Measurements from ENCODE around the gene GP1BB. TPM values are rescaled to one million over a fixed set of nuclear protein-coding genes. Genes with fewer than 3 reads are reported as not detected.
"Not testable (repeated sequence)": the region's sequence is repeated elsewhere in the genome, so short reads cannot be mapped to it uniquely, and the experiment has no call there.

Gene GP1BB
- total and polyA plus RNA-seq, 2 donors = 1.6 to 2.2 TPM

DNA sequence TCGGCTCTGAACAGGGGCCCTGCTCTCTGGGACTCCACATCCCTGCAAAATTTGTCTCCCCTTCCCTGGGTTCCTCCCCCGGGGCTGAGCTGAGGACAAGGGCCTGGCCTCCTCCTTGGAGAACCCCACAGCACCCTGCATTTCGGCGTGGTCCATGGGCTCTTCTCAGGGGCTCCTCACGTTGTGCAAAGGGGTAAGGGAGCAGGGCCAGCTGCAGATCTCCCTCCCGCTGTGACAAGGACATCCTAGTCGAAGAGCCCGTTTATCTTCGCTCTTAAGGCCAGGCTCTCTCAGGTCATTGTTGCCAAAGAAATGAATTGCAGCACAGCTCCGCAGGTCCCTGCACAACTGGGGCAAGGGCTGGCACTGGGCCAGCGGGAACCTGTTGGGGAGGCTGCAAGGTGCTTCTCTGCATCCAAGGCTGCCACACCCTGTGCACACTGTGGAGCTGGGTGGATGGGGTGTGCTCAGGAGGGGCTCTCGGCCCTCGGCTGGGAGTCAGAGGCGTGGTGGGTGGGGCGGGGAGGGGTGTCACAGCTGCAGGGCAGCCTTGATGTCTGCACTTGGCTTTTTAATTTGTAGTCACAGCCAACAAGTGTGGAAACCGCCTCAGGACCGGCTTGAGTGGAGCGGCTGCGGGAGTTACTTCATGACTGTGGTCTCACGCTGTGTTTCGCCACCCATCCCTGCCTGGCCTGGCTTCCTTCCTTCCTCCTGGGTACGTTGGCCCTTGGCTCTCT lies 35.6 kb upstream of the GP1BB start:
- no peaks in the 10 kb centered on the region for H3K4me1 ChIP-seq (ENCODE audit: insufficient read depth)
- H3K36me3 ChIP-seq (ENCODE audit: insufficient read depth) = no peaks in the 10 kb centered on the region
- no peak overlapping the region for H3K27ac ChIP-seq (ENCODE audit: low read depth)
- WGBS = 68% methylated on average over 22 of the region's 22 CpGs
- no peak for DNase-seq (ENCODE audit: extremely low spot score)
- H3K4me3 ChIP-seq (ENCODE audit: low read depth, low read length) = no peak overlapping the region

GRCh38 chr22:19688301-19689290 lies 34.7 kb upstream of the GP1BB start:
- no peaks in the 10 kb centered on the region for H3K4me1 ChIP-seq (ENCODE audit: insufficient read depth)
- no peaks in the 10 kb centered on the region for H3K36me3 ChIP-seq (ENCODE audit: insufficient read depth)
- DNase-seq (ENCODE audit: extremely low spot score) = no peak
- H3K4me3 ChIP-seq (ENCODE audit: low read depth, low read length) = no peak overlapping the region
- WGBS = 75% methylated on average over 21 of the region's 21 CpGs
- no peak overlapping the region for H3K27ac ChIP-seq (ENCODE audit: low read depth)

DNA sequence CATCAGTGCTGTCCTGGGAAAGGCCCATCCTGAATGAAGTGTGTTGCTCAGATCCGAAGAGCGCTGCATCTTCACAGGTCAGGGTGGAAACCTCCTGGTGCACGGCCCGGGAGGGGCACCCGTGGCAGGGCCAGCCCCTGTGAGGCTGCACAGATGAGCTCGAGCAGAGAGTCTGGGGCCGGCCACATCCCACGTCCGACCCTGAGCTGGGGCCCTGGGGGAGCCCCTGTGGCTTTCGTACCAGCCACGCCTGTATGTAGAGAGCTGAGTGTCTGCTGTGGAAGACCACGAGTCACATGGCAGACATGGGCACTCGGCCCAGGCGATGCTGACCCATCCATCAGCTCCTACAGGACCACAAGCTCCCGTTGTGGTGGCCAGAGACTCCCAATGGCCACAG lies 33.9 kb upstream of the GP1BB start:
- Histone ChIP-seq H3K36me3 (ENCODE audit: insufficient read depth) (no peaks in the 10 kb centered on the region), H3K4me1 (ENCODE audit: insufficient read depth) (no peaks in the 10 kb centered on the region), H3K4me3 (ENCODE audit: low read depth, low read length) (no peak overlapping the region), H3K27ac (ENCODE audit: low read depth) (no peak overlapping the region)
- WGBS = 79% methylated on average over 15 of the region's 15 CpGs
- no peak for DNase-seq (ENCODE audit: extremely low spot score)

DNA sequence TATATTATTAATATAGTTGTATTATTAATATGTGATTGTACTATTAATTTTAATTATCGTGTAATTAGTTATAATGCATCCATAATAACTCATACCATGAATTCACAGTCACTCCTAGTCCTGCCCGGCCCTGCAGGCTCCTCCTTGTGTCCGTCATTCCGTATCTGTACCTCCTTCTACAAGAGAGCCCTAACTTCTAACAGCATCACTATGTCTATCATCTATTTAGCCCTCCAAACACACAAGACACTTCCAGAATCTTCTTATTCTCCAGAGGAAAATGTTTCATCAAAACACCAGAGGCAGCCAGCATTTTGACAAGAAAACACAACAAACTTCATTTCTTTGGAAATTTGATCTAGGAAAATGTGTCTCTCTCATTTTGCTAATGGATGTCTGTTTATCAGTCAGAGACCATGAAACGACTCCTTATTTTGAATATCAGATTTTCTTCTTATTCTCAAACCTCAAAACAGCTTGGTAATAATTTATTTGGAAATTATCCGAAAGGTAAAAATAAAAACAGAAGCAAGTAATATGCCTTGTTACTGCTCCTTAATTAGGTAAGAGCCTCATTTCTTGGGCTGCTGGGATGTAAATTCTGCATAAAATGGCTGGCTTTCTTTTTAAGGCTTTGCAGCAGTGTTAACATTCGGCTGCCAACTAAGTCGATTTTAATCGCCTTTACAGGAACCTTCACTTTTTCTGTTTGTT lies 32.2 kb upstream of the GP1BB start:
- DNase-seq (ENCODE audit: extremely low spot score) = no peak
- H3K4me3 ChIP-seq (ENCODE audit: low read depth, low read length) = no peak overlapping the region
- H3K4me1 ChIP-seq (ENCODE audit: insufficient read depth) = no peaks in the 10 kb centered on the region
- no peaks in the 10 kb centered on the region for H3K36me3 ChIP-seq (ENCODE audit: insufficient read depth)
- H3K27ac ChIP-seq (ENCODE audit: low read depth) = no peak overlapping the region
- WGBS = 60% methylated on average over 9 of the region's 9 CpGs

DNA sequence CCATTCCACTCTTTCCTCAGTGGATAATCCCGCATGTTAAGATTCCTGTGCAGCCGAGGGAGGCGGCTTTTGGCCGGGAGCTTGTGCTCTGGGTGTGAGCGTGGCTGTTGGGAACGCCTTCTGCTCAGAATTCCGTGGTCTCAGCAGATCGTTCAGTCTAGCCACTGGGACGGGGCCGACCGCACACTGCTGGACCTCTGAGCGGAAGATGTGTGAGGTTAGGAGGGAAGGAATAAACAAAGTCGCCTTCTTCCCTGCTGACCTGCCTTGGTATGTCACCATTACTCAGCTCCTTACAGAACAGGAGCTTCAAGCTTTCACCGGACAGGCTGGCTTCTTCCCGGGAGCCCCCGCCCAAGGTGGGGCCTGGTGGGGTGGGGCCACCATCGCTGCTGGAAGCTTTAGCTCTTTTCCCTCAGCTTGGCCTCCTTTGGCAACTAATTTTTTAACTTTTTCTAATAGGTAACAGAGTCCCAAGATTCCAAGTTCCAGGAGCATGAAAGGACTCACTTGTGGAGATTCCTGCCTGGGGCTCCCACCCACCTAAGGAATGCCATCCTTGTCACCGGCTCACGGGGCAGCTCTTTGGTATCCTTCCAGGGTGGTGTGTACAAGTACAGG lies 31.5 kb upstream of the GP1BB start:
- DNase-seq (ENCODE audit: extremely low spot score) = no peak
- 15% methylated on average over 19 of the region's 19 CpGs for WGBS
- H3K36me3 ChIP-seq (ENCODE audit: insufficient read depth) = no peaks in the 10 kb centered on the region
- no peak overlapping the region for H3K4me3 ChIP-seq (ENCODE audit: low read depth, low read length)
- H3K27ac ChIP-seq (ENCODE audit: low read depth) = no peak overlapping the region
- no peaks in the 10 kb centered on the region for H3K4me1 ChIP-seq (ENCODE audit: insufficient read depth)

DNA sequence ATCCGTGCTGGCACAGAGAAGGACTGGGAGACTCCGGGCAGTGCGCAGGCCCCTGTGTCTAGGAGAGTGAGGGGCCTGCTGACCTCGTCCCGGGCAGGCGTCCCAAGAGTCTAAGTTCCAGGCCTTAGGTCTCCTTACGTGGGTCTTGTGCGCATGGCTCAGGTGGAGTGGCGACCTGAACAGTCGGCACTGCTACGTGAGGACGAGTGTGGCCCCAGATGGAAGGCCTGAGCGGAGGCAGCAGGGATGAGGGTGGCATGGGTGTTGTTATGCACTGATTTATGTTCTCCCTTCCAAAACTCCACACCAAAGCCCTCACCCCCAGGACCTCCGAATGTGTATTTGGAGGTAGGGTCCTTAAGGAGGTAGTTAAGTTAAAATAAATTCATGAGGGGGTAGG lies 29.8 kb upstream of the GP1BB start:
- no peak for DNase-seq (ENCODE audit: extremely low spot score)
- WGBS = 92% methylated on average over 14 of the region's 14 CpGs
- Histone ChIP-seq H3K36me3 (ENCODE audit: insufficient read depth) (no peaks in the 10 kb centered on the region), H3K27ac (ENCODE audit: low read depth) (no peak overlapping the region), H3K4me1 (ENCODE audit: insufficient read depth) (no peaks in the 10 kb centered on the region), H3K4me3 (ENCODE audit: low read depth, low read length) (no peak overlapping the region)

DNA sequence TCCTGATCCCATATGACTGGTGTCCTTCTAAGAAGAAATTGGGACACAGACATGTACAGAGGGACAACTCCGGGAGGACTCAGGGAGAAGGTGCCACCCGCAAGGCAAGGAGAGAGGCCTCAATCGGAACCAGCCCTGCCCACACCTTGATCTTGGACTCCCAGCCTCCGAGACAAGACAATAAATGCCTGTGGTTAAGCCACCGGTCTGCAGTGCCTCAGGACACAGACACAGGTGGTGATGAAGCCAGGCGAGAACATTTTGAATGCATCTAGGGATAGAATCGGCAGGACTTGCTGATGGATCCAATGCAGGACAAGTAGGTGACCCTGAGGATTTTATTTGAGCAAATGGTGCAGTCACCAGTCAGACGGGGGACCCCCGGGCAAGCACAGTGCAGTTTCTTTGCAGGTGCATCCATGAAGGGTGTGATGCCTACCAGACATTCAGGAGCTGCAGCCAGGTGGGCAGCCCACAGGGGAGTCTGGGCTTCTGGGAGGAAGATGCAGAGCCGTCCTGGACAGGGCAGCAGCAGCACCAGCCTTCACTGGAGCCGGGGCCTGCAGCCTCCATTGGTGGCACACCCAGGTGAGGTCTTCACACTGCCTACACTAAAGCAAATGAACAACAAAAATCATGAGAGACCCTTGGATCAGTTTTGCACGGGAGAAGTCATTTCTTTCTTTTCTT lies 29.2 kb upstream of the GP1BB start:
- no peaks in the 10 kb centered on the region for H3K36me3 ChIP-seq (ENCODE audit: insufficient read depth)
- no peak overlapping the region for H3K27ac ChIP-seq (ENCODE audit: low read depth)
- WGBS = 87% methylated on average over 12 of the region's 12 CpGs
- no peak overlapping the region for H3K4me3 ChIP-seq (ENCODE audit: low read depth, low read length)
- DNase-seq (ENCODE audit: extremely low spot score) = no peak
- H3K4me1 ChIP-seq (ENCODE audit: insufficient read depth) = no peaks in the 10 kb centered on the region

DNA sequence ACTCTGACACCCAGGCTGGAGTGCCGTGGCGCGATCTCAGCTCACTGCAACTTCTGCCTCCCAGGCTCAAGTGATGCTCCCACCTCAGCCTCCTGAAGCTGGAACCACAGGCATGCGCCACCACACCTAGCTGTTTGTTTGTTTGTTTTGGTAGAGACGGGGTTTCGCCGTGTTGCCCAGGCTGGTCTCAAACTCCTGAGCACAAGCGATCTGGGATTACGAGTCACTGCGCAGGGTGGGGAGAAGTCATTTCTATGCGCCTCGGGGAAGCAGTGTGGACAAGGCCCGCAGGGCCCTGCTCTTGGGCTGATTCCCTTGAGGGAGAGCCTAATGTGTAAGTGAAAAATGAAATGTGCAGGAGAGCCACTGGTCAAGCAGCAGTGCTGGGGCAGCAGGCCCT lies 28.6 kb upstream of the GP1BB start:
- no peaks in the 10 kb centered on the region for H3K36me3 ChIP-seq (ENCODE audit: insufficient read depth)
- DNase-seq (ENCODE audit: extremely low spot score) = no peak
- H3K4me3 ChIP-seq (ENCODE audit: low read depth, low read length) = no peak overlapping the region
- H3K4me1 ChIP-seq (ENCODE audit: insufficient read depth) = no peaks in the 10 kb centered on the region
- 87% methylated on average over 13 of the region's 13 CpGs for WGBS
- no peak overlapping the region for H3K27ac ChIP-seq (ENCODE audit: low read depth)

DNA sequence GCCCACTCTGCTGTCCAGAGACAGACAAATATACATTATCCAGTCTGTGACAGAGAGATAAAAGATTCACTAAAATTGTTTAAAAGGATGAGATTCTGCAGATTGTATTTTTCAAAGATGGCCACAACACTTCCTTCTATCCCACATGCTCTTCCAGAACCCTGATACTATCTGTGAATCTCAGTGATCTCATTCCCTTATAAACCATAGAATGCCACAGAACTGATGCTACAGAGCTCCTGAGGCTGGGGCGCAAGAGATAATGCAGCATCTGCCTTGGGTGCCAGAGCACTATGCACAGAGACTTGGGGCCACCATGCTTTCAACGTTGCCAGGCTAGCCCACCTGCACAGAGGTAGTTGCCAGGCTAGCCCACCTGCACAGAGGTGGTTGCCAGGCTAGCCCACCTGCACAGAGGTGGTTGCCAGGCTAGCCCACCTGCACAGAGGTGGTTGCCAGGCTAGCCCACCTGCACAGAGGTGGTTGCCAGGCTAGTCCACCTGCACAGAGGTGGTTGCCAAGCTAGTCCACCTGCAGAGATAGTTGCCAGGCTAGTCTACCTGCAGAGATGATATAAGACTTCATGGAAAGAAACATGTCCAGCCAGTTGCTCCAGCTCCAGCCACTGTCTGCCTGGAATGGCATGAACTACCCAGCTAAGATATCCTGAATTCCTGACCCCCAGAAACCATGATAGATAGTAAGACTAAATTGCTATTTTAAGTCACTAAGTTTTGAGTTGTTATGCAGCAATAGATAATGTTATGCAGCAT lies 26.6 kb upstream of the GP1BB start:
- no peaks in the 10 kb centered on the region for H3K36me3 ChIP-seq (ENCODE audit: insufficient read depth)
- WGBS = 89% methylated on average over 2 of the region's 2 CpGs
- no peak overlapping the region for H3K4me3 ChIP-seq (ENCODE audit: low read depth, low read length)
- H3K4me1 ChIP-seq (ENCODE audit: insufficient read depth) = no peaks in the 10 kb centered on the region
- H3K27ac ChIP-seq (ENCODE audit: low read depth) = no peak overlapping the region
- no peak for DNase-seq (ENCODE audit: extremely low spot score)

DNA sequence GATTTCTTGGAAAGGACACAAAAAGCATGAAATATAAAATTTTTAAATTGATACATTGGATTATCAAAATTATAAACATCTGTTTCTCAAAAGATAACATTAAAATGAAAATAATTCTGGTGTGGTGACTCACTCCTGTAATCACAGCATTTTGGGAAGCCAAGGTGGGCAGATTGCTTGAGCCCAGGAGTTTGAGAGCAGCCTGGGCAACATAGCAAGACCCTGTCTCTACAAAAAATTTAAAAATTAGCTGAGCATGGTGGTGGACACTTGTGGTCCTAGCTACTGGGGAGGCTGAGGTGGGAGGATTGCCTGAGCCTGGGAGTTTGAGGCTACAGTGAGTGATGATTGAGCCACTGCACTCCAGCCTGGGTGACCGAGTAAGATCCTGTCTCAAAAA lies 25.5 kb upstream of the GP1BB start:
- WGBS = 80% methylated on average over 1 of the region's 1 CpG
- not testable (repeated sequence) for H3K27ac ChIP-seq (ENCODE audit: low read depth); H3K4me1 ChIP-seq (ENCODE audit: insufficient read depth); H3K36me3 ChIP-seq (ENCODE audit: insufficient read depth); H3K4me3 ChIP-seq (ENCODE audit: low read depth, low read length); DNase-seq (ENCODE audit: extremely low spot score)

DNA sequence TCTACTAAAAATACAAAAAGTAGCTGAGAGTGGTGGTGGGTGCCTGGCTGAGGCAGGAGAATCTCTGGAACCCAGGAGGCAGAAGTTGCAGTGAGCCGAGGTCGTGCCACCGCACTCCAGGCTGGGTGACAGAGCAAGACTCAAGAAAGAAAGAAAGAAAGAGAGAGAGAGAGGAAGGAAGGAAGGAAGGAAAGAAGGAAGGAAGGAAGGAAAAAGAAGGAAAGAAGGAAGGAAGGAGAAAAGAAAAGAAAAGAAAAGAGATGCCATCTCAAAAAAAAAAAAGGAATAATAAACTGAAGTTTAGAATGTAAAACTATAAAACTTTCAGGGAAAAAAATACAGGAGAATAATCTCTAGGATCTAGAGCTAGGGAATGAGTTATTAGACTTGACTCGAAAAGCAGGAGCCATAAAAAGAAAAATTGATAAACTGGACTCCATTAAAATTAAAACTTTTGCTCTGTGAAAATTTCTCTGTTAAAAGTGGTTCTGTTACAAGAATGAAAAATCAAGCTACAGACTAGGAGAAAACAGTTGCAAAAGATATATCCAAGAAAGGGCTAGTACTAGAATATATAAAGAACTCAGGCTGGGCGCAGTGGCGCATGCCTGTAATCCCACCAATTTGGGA lies 22.4 kb upstream of the GP1BB start:
- no peaks in the 10 kb centered on the region for H3K36me3 ChIP-seq (ENCODE audit: insufficient read depth)
- no peak overlapping the region for H3K4me3 ChIP-seq (ENCODE audit: low read depth, low read length)
- 87% methylated on average over 6 of the region's 6 CpGs for whole genome bisulfite sequencing
- no peak for DNase-seq (ENCODE audit: extremely low spot score)
- H3K4me1 ChIP-seq (ENCODE audit: insufficient read depth) = no peaks in the 10 kb centered on the region
- H3K27ac ChIP-seq (ENCODE audit: low read depth) = no peak overlapping the region
